Suprapubic skin (tissue), 4 donors: Measurements from ENCODE around the gene ANXA8L1. TPM values are rescaled to one million over a fixed set of nuclear protein-coding genes. Genes with fewer than 3 reads are reported as not detected.
A peak's percentile ranks its signal among the peaks of the same experiment; 100 is the strongest.
"Not testable (repeated sequence)": the region's sequence is repeated elsewhere in the genome, so short reads cannot be mapped to it uniquely, and the experiment has no call there.

Experiments
- DNase-seq, 2 donors: peaks; one replicate each; pipeline ENCODE4 v3.0.0-alpha.2; 2019; ENCODE audit warnings: low spot score in 2 of 2
- H3K27ac ChIP-seq: fragments of 200-600 bp; sonication (generic); one replicate; pipeline ENCODE4 v1.5.1; 2019
- H3K27me3 ChIP-seq: fragments of 200-600 bp; sonication (generic); one replicate; pipeline ENCODE4 v1.5.1; 2019
- H3K36me3 ChIP-seq: fragments of 200-600 bp; sonication (generic); one replicate; pipeline ENCODE4 v1.5.1; 2019
- H3K4me1 ChIP-seq: fragments of 200-600 bp; sonication (generic); one replicate; pipeline ENCODE4 v1.5.1; 2019
- H3K4me3 ChIP-seq: fragments of 200-600 bp; sonication (generic); one replicate; pipeline ENCODE4 v1.5.1; 2019; ENCODE audit warnings: mild to moderate bottlenecking
- H3K9me3 ChIP-seq: fragments of 200-600 bp; sonication (generic); one replicate; pipeline ENCODE4 v1.5.1; 2019
- CTCF ChIP-seq, 2 donors: fragments of 200-600 bp in 1 of 2; fragments of 450-650 bp in 1 of 2; sonication (generic) in 1 of 2; IDR thresholded peaks; one replicate each; pipeline ENCODE4 v1.5.1; 2016 to 2019; ENCODE audit warnings: antibody characterized with exemption in 2 of 2, mild to moderate bottlenecking in 1 of 2, moderate library complexity in 1 of 2
- EP300 ChIP-seq: sonication (generic); formaldehyde crosslinking; IDR thresholded peaks from one replicate; pipeline ENCODE4 v1.6.1; 2017; ENCODE audit warnings: antibody characterized with exemption
- POLR2A ChIP-seq, 2 donors: fragments of 450-650 bp; IDR thresholded peaks; one replicate each; pipeline ENCODE4 v1.6.1; 2017; ENCODE audit warnings: antibody characterized with exemption in 2 of 2, mild to moderate bottlenecking in 2 of 2, moderate library complexity in 2 of 2
- POLR2AphosphoS5 ChIP-seq, 3 donors: sonication (generic); formaldehyde crosslinking; IDR thresholded peaks; one replicate each; pipeline ENCODE4 v1.6.1; 2017; ENCODE audit warnings: antibody characterized with exemption in 3 of 3
- WGBS: methylation state at CpG from one replicate; pipeline ENCODE4 v1.1.5; 2018; 5-methylcytosine and 5-hydroxymethylcytosine counted together
- total RNA-seq, 4 donors: library from RNA; depleted of rRNA; stranded (reverse); fragments of >200 nt; gene quantifications; one replicate each; pipeline ENCODE4 v1.1.0, GENCODE V29; 2016

Gene ANXA8L1
- total RNA-seq, 4 donors from 2014 or later, result 263 to 396 (median 341) TPM

DNA sequence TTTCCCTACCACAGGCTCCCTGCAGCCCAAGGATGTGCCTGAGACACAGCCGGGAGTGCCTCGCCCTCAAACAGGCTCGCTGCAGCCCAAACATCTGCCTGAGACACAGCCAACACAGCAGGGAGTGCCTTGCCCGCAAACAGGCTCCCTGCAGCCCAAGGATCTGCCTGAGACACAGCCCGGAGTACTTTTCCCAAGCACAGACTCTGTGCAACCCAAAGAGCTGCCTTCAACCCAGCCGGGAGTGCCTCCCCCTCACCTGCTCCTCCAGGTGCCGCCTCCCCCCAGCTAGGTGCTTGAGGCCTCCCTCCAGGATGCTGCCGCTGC, 45.9 kb upstream of the ANXA8L1 start:
- DNase-seq, result no peak
- Histone ChIP-seq H3K9me3 (no peaks in the 10 kb centered on the region), H3K27me3 (no peaks in the 10 kb centered on the region), H3K36me3 (no peaks in the 10 kb centered on the region), H3K4me1 (peaks cover 7% of the 10 kb centered on the region), H3K27ac (no peak overlapping the region), H3K4me3 (no peak overlapping the region)
- WGBS, result 48% methylated on average over 6 of the region's 8 CpGs
- TF ChIP-seq POLR2A (IDR thresholded peaks at IDR 0.05), result no peak
- TF ChIP-seq EP300, result no peak
- TF ChIP-seq POLR2AphosphoS5 (IDR thresholded peaks at IDR 0.05), result no peak
- no peak for TF ChIP-seq CTCF (IDR thresholded peaks at IDR 0.05)

GRCh38 chr10:46330894-46331293, 44.7 kb upstream of the ANXA8L1 start:
- Histone ChIP-seq H3K4me1 (peaks cover 4% of the 10 kb centered on the region), H3K27ac (no peak overlapping the region), H3K36me3 (no peaks in the 10 kb centered on the region), H3K9me3 (no peaks in the 10 kb centered on the region), H3K4me3 (no peak overlapping the region), H3K27me3 (no peaks in the 10 kb centered on the region)
- WGBS, result 87% methylated on average over 3 of the region's 3 CpGs
- TF ChIP-seq POLR2A (IDR thresholded peaks at IDR 0.05) (no peak), EP300 (no peak), POLR2AphosphoS5 (IDR thresholded peaks at IDR 0.05) (no peak), CTCF (IDR thresholded peaks at IDR 0.05) (no peak)
- DNase-seq, result no peak

GRCh38 chr10:46365484-46365883, 10.1 kb upstream of the ANXA8L1 start:
- not testable (repeated sequence) for H3K9me3 ChIP-seq, H3K27me3 ChIP-seq, DNase-seq, H3K36me3 ChIP-seq, H3K27ac ChIP-seq, H3K4me1 ChIP-seq, H3K4me3 ChIP-seq
- 75% methylated on average over 4 of the region's 4 CpGs for WGBS

GRCh38 chr10:46367209-46367608, 8.4 kb upstream of the ANXA8L1 start:
- not testable (repeated sequence) for H3K27me3 ChIP-seq, H3K4me1 ChIP-seq, H3K9me3 ChIP-seq, H3K36me3 ChIP-seq, H3K4me3 ChIP-seq, H3K27ac ChIP-seq, DNase-seq
- WGBS, result no CpG with 5 or more reads among the region's 5 CpGs

DNA sequence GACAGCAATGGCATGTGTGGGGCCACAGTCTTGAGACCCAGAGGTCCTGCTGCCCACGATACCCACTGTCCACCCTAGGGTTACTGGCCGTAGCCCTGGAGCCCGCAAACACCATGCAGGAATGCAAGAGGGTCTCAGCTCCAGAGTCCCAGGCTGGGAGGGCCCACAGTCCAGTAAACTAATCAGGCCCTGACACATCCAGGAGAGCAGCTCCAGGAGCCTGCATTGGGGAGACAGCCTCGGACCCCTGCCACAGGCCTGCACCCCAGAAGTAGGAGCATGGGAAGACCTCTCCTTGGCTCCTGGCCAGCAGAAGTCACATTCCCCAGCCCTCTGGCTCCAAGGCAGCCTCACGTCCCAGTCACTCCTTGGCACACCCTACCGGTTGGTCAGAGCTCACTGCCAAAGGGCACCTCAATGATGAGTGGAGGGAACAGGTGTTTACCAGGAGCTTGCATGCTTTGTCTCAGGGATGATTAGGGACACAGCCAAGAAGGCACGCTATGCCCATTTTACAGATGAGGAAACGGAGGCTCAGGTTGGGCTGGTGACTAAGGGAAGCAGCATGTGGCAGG, 7.8 kb upstream of the ANXA8L1 start:
- H3K27ac ChIP-seq, result not testable (repeated sequence)

DNA sequence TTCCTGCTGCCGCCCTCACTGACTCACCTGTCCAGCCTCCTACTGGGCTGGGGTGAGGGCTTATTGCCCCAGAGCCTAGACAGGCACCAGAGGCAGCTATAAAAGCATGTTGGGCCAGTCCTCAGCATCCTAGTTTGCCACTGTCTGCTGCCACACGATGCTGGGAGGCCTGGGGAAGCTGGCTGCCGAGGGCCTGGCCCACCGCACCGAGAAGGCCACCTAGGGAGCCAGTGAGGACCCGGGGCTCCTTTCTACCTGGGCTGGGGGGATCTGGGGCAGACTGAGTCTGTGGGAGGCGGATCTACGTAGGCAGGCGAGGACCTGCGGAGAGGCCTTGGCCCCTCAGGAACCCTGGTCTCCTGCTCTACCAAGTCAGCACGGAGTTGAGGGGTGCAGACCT, 6.6 kb upstream of the ANXA8L1 start:
- H3K9me3 ChIP-seq, DNase-seq, H3K4me1 ChIP-seq, H3K27ac ChIP-seq, H3K27me3 ChIP-seq, H3K36me3 ChIP-seq, H3K4me3 ChIP-seq: not testable (repeated sequence)
- 100% methylated on average over 3 of the region's 11 CpGs for WGBS

More for the DNA sequence above, 7.8 kb upstream of the ANXA8L1 start:
- no CpG with 5 or more reads among the region's 8 CpGs for WGBS
- not testable (repeated sequence) for H3K4me1 ChIP-seq, H3K36me3 ChIP-seq, H3K9me3 ChIP-seq, H3K4me3 ChIP-seq, DNase-seq, H3K27me3 ChIP-seq

DNA sequence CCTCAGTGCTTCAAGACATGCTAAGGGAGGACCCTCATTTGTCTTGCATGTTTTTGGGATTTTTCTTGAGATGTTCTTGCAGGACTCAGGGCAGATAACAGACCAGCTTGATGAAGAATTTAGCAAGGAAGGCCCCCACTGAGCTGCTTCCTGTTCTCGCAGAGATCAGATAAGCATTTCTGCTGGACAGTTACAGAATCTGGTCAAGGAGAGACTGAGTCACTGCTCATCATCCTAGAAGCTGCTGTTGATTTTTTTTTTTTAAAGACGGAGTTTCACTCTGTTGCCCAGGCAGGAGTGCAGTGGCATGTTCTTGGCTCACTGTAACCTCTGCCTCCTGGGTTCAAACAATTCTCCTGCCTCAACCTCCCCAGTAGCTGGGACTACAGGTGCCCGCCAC, 1.2 kb upstream of the ANXA8L1 start:
- DNase-seq, H3K4me3 ChIP-seq, H3K27me3 ChIP-seq, H3K9me3 ChIP-seq, H3K36me3 ChIP-seq, H3K4me1 ChIP-seq: not testable (repeated sequence)
- WGBS, result 43% methylated on average over 2 of the region's 3 CpGs
- peak overlapping the region; percentile 18 for H3K27ac ChIP-seq

GRCh38 chr10:46377022-46377421, 1.4 kb downstream of the ANXA8L1 start:
- H3K4me1 ChIP-seq, H3K27me3 ChIP-seq, DNase-seq, H3K9me3 ChIP-seq, H3K36me3 ChIP-seq, H3K27ac ChIP-seq, H3K4me3 ChIP-seq: not testable (repeated sequence)
- WGBS, result no CpG with 5 or more reads among the region's 1 CpG

- not testable (repeated sequence) for DNase-seq, H3K36me3 ChIP-seq, H3K27me3 ChIP-seq, H3K4me3 ChIP-seq, H3K9me3 ChIP-seq, H3K27ac ChIP-seq, H3K4me1 ChIP-seq
- WGBS, result no CpG with 5 or more reads among the region's 4 CpGs
Measured at GRCh38 chr10:46377651-46378050, 2.1 kb downstream of the ANXA8L1 start.

DNA sequence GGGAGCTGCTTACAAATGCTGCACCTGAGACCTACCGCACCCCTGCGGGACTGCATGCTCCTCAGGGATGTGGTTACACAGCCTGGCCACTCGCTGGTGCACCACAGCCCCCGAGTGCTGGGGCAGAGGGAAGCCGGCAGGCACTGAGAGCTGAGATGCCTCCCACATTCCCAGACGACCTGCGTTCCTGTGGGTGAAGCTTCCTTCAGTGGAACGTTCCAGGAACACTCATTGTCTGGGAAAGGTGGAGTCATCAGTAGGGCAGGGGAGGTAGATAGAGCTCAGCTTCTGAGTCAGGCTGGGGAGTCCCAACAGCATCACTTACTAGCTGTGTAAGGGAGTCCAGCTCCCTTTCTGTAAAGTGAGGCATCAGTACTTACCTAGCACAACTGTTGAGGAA, 2.5 kb downstream of the ANXA8L1 start:
- no CpG with 5 or more reads among the region's 8 CpGs for WGBS
- H3K36me3 ChIP-seq, H3K27ac ChIP-seq, H3K4me1 ChIP-seq, H3K4me3 ChIP-seq, H3K27me3 ChIP-seq, DNase-seq, H3K9me3 ChIP-seq: not testable (repeated sequence)

GRCh38 chr10:46379233-46379848, 3.8 kb downstream of the ANXA8L1 start:
- H3K27ac ChIP-seq, H3K4me1 ChIP-seq, H3K9me3 ChIP-seq, H3K27me3 ChIP-seq, DNase-seq, H3K36me3 ChIP-seq, H3K4me3 ChIP-seq: not testable (repeated sequence)
- 63% methylated on average over 2 of the region's 5 CpGs for WGBS

GRCh38 chr10:46385858-46386257, 10.3 kb downstream of the ANXA8L1 start:
- not testable (repeated sequence) for DNase-seq, H3K27me3 ChIP-seq, H3K9me3 ChIP-seq, H3K27ac ChIP-seq, H3K4me3 ChIP-seq, H3K36me3 ChIP-seq, H3K4me1 ChIP-seq
- WGBS, result no CpG with 5 or more reads among the region's 7 CpGs
